Measurements from ENCODE around the gene NDUFV1. TPM values are rescaled to one million over a fixed set of nuclear protein-coding genes. Genes with fewer than 3 reads are reported as not detected.
A peak's percentile ranks its signal among the peaks of the same experiment; 100 is the strongest.
"Not testable (repeated sequence)": the region's sequence is repeated elsewhere in the genome, so short reads cannot be mapped to it uniquely, and the experiment has no call there.

Gene NDUFV1
- total RNA-seq, 1 donor = 234 TPM

- DNase-seq (ENCODE audit: low read depth in 2 of 3, low spot score in 2 of 3) = no peak
Observed at GRCh38 chr11:67649634-67650510, 43.1 kb downstream of the NDUFV1 start.

DNA sequence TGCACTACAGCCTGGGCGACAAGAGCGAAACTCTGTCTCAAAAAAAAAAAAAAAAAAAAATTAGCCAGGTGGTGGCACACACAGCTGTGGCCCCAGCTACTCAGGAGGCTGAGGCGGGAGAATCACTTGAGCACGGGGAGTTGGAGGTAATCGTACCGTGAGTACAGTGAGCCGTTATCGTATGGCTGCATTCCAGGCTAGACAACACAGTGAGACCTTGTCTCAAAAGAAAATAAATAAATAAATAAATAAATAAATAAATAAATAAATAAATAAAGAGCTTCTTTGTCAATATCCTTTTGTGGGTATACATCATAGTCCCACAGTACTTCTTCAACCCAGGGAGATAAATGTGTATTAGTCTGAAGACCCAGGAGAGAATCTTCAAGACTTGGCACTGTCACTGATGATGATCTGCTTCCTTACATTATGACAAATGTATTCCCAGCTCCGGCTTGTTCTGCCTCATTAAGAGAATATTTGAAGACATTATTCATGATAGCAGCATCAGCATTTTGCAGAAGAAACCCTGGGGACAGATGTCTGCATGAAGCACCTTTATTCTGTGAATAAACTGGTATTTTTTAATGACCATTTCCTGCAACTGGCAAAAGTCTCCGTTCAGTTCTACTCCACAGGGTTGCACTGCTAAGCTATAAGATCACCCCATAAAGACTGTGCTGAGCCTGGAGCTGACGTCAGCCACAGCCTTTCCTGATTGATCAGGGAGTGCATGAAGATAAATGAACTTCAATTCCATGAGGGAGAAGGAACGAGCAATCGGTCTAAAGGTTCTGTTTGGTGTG lies 45.4 kb downstream of the NDUFV1 start:
- no peak for DNase-seq (ENCODE audit: low read depth in 2 of 3, low spot score in 2 of 3)

GRCh38 chr11:67652965-67653845 lies 46.5 kb downstream of the NDUFV1 start:
- DNase-seq (ENCODE audit: low read depth in 2 of 3, low spot score in 2 of 3) = no peak

DNA sequence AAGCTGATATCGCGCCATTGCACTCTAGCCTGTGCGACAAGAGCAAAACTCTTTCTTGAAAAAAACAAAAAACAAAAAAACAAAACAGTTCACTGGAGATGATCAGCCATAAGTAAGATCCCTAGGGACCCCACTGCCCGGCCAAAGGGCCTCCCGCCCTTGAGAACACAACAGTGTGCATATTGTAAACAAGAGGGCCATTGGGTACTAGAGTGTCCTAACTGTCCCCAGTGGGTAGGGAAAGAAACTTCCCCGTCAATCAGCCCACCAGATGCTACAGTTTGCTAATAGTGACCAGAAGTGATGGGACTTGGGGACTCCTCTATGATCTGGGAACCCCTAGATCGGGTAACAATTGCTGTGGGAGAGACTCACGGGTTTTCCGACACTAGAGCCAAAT lies 47.5 kb downstream of the NDUFV1 start:
- DNase-seq (ENCODE audit: low read depth in 2 of 3, low spot score in 2 of 3) = no peak

- peak in 2 of 3 donors; percentile 70 to 92 for DNase-seq (ENCODE audit: low read depth in 2 of 3, low spot score in 2 of 3)
Observed at GRCh38 chr11:67656278-67656922, 49.7 kb downstream of the NDUFV1 start.

DNA sequence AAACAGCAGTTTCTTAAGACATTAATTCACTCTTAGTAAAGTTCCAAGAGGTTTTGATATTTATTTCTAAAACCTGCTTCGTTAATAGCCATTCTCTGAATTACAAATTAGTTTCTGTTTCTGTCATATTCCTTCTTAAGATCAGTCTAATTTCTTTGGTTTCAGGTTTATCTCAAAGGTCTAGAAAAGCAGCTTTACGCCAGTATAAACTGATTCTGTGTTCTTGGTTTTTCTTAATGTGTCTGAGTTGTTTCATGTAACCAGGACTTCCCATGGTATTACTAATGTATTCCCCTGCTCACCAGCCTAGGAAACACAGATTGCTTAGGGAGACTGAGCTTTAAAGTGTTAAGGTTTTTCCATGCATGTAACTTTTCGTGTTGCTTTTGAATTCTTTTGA lies 50.6 kb downstream of the NDUFV1 start:
- DNase-seq (ENCODE audit: low read depth in 2 of 3, low spot score in 2 of 3) = no peak

DNA sequence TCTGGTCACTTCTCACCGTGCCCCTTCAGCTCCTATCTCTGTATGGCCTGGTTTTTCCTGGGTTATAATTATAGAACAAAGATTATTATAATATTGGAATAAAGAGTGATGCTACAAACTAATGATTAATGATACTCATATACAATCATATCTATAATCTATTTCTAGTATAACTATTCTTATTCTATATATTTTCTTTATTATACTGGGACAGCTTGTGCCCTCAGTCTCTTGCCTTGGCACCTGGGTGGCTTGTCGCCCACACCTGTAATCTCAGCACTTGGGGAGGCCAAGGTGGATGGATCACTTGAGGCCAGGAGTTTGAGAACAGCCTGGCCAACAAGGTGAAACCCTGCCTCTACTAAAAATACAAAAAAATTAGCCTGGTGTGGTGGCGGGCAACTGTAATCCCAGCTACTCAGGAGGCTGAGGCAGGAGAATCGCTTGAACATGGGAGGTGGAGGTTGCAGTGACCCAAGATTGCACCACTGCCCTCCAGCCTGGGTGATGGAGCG lies 53.0 kb downstream of the NDUFV1 start:
- not testable (repeated sequence) for DNase-seq (ENCODE audit: low read depth in 2 of 3, low spot score in 2 of 3)

DNA sequence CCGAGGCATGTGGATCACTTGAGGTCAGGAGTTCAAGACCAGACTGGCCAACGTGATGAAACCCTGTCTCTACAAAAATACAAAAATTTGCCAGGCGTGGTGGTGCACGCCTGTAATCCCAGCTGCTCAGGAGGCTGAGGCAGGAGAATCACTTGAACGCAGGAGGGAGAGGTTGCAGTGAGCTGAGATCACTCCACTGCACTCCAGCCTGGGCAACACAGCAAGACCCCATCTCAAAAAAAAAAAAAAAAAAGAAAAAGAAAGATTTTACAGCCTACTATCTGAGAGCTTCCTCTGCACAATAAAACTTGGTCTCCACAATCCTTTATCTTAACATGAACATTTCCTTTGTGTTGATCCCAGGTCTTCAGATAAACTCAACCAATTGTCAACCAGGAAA lies 54.0 kb downstream of the NDUFV1 start:
- DNase-seq (ENCODE audit: low read depth in 2 of 3, low spot score in 2 of 3) = not testable (repeated sequence)

Small RNA genes within 50 kb of the gene (small RNA-seq; reads per million reads assigned to genes)
- gene AP003385.3 = not detected

Other genes starting within 250 kb of the NDUFV1 start
- 0.81 TPM for gene CLCF1, start 233.3 kb upstream of the NDUFV1 start, total RNA-seq
- 28.3 TPM for gene RAD9A, start 214.9 kb upstream of the NDUFV1 start, total RNA-seq
- 328 TPM for gene PPP1CA, start 205.1 kb upstream of the NDUFV1 start, total RNA-seq
- 73.2 TPM for gene TBC1D10C, start 202.9 kb upstream of the NDUFV1 start, total RNA-seq
- 3.0 TPM for gene CARNS1, start 191.3 kb upstream of the NDUFV1 start, total RNA-seq
- gene RPS6KB2, start 178.4 kb upstream of the NDUFV1 start, total RNA-seq = 63.0 TPM
- gene PTPRCAP, start 169.3 kb upstream of the NDUFV1 start, total RNA-seq = 230 TPM
- 120 TPM for gene CORO1B, start 163.5 kb upstream of the NDUFV1 start, total RNA-seq
- gene GPR152, start 154.2 kb upstream of the NDUFV1 start, total RNA-seq = 0.27 TPM
- gene CABP4, start 151.6 kb upstream of the NDUFV1 start, total RNA-seq = 1.6 TPM
- 30.4 TPM for gene TMEM134, start 137.7 kb upstream of the NDUFV1 start, total RNA-seq
- gene AIP, start 123.9 kb upstream of the NDUFV1 start, total RNA-seq = 141 TPM
- 21.0 TPM for gene PITPNM1, start 101.6 kb upstream of the NDUFV1 start, total RNA-seq
- gene CDK2AP2, start 98.8 kb upstream of the NDUFV1 start, total RNA-seq = 42.5 TPM
- not detected for gene CABP2, start 83.5 kb upstream of the NDUFV1 start, total RNA-seq
- 593 TPM for gene GSTP1, start 23.1 kb upstream of the NDUFV1 start, total RNA-seq
- gene NUDT8, start 23.0 kb downstream of the NDUFV1 start, total RNA-seq = 19.9 TPM
- gene TBX10, start 32.8 kb downstream of the NDUFV1 start, total RNA-seq = not detected
- 13.7 TPM for gene ACY3, start 43.8 kb downstream of the NDUFV1 start, total RNA-seq
- gene ALDH3B2, start 67.7 kb downstream of the NDUFV1 start, total RNA-seq = under 0.01 TPM

Measured in hematopoietic multipotent progenitor cell (in vitro differentiated cells).